ENCODE measurements around the gene ZNF76.
A peak's percentile ranks its signal among the peaks of the same experiment; 100 is the strongest.

ZNF76 gene

GRCh38 chr6:35273822-35274559 lies 14.5 kb downstream of the ZNF76 start:
- no peak for DNase-seq

DNA sequence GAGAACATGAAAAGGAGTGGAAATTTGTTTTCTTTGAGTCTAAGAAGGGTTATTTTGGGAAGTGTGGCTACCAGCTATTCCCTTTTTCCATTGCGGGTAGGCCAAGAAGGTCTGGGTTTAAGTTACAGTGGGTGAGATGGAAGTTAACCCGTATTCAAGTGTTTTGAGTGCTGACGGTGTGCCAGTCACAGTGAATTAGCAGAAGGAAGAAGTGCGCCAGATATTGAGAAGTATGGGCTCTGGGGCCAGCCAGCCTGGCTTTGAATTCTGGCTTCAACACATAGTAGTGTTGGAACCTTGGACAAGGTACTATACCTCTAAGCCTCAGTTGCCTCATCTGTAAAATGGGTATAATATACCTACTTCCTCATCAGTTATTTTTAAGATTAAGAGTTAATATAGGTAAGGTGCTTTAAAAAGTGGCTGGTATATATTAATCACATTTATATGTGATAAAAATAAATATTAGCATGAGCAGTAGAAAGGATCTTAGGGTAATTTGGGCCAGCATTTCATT lies 16.3 kb downstream of the ZNF76 start:
- no peak for DNase-seq

DNA sequence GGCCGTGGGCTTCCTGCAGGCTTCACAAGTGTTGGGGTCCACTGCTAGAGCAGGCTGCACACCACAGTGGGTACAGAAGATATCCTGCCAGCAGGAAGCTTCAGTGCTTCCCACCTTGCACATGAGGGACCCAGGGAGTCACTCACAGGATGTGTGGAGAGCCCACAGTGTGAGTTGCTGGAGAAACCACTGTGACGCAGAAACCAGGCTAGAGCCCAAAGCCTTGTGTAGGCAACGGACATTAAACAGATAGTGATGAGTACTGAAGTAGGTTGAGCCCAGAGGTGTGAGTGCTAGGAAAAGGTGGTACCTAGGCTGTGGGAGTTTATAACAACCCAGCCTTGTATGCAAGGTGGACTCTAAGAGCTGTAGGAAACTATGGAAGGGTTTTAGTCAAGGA lies 19.2 kb downstream of the ZNF76 start:
- no peak for DNase-seq

GRCh38 chr6:35280903-35281302 lies 21.4 kb downstream of the ZNF76 start:
- no peak for DNase-seq

GRCh38 chr6:35282472-35282871 lies 22.9 kb downstream of the ZNF76 start:
- DNase-seq = no peak

- no peak for DNase-seq
Measured at GRCh38 chr6:35283361-35283760, 23.8 kb downstream of the ZNF76 start.

DNA sequence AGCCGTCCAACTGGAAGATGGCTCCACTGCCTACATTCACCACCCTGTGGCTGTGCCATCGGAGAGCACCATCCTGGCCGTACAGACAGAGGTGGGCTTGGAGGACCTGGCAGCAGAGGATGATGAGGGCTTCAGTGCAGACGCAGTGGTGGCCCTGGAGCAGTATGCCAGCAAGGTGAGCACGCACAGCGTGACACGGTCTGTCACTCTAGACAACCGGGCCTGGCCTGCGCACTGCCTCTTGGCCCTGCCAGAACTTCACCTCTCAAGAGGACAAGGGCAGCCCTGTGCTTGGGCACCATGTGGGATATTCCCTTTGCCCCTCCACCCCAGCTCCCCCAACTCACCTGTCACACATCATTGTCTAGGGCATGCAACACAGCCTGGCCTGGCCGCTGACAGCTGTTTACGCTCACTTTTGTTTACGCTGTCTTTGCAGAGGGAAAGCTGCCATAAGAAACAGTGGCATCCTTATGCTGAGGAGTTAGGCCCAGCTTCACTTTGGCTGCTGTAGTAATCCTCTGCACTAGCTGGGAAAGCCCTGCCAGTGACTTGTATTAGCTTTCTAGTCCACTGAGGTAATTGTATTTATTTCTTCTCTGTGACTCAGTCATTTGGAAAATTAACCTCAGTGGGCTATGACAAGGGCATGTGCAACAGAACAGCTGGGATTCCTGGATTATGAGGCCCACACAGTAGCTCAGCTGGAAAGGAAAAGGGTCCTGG lies 28.3 kb downstream of the ZNF76 start:
- DNase-seq = no peak

- DNase-seq = no peak
Measured at GRCh38 chr6:35288834-35289233, 29.3 kb downstream of the ZNF76 start.

- DNase-seq = no peak
Measured at GRCh38 chr6:35291491-35291890, 32.0 kb downstream of the ZNF76 start.

DNA sequence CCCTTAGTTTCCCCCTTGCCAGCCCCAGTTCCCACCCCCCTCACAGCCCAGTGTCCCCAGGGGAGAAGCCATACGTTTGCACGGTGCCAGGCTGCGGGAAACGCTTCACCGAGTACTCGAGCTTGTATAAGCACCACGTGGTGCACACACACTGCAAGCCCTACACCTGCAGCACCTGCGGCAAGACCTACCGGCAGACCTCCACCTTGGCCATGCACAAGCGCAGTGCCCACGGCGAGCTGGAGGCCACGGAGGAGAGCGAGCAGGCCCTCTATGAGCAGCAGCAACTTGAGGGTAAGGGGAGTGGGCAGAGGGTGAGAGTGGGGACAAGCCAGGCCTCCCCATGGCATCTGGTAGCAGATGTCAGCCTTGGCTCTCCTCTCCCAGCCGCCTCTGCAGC lies 33.0 kb downstream of the ZNF76 start:
- DNase-seq = no peak

DNA sequence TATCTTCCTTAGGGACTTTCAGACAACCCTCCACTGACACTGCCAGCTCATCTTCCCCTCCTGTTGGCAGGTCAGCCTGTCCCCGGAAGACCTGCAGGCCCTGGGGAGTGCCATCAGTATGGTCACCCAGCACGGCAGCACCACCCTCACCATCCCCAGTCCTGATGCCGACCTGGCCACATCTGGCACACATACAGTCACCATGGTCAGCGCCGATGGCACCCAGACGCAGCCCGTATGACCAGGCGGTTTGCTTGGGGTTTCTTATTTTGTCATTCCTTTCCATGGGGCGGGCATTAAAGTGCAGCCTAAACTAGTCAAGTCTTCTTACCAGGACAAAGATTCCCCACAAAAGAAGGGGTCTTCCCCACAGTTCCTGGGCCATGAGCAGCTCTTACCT lies 34.1 kb downstream of the ZNF76 start:
- DNase-seq = no peak

- peak; percentile 34 to 46 for DNase-seq
Measured at GRCh38 chr6:35294308-35294945, 34.9 kb downstream of the ZNF76 start.

DNA sequence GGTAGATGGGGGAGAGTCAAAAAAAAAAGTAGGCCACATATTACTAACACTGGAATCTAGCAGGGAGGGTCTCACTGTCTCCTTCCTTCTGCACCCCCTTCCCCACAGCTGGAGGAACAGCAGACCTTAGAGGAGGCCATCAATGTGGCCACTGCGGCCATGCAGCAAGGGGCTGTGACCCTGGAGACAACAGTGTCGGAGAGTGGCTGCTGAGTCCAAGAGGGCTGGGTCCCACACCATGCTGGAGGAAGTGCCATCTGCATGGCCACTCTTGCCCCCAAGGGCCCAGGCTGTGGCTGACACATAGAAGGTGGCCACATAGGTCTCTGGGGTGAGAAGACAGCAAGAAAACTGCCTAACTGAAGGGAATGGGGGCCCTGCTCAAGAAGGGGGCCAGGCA lies 35.5 kb downstream of the ZNF76 start:
- no peak for DNase-seq

DNA sequence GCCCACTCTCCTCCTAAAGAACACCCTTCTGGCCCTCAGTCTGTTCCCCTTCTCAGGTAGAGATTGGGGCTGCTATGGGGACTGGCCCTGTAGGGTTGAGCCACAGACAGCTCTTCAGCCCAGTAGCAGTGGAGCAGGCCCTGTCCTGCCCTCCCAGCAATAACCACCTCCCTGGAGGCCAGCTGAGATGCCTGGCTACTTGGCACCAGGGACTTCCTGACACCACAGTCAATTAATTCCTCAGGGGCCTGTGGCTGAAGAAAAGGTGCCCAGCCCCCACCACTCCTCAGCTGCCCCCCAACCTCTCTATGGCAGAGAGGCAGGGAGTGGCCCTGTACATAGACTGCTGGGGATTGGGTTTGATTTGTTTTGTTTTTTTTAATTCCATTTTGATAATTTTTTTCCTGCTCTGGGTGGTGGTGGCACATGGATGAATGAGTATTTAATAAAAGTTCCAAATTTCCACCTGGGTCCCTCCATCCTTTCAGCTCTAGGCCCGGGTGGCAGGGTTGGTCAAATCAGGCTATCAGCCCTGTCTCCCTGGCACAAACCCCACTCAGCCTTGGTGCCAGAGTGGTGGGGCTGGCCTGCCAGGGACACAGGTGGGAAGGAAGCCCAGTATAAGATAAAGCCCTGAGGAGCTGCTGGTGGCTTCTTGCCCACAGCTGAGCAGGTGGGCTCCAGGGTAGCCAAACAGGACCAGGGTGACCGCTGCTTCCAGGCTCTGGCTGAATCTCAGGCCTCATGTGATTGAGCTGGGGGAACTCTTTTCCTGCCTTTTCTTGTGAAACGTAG lies 36.2 kb downstream of the ZNF76 start:
- no peak for DNase-seq

DNA sequence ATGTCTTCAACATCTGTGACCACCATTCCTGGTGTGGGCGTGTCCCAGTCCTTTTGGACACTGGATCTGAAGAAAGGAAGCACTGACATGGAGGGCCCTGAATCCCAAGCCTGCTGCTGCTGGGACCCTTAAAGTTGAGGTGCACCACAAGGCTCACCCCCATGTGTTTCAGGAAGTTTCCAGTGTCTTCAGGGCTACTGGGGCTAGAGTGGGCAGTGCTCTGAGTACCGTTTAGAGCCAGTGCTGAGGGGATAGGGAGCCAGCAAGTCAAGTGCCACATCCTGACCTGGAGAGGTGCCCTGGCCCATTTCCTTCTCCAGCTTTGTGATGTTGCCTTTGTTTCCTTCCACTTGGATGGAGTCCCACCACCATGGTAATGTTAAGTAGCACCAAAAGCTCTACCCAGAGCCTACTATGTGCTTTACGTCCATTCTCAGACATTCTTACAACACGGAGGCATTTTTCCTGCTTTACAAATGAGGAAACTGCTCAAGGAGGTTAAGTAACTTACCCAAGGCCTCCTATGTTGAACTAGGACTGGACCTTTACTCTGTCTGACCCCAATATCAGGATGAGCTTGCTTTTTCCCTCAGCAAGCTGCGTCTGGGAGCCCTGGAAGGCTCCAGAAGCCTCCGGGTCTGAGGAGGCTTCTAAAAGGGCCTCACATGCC lies 37.5 kb downstream of the ZNF76 start:
- no peak for DNase-seq

- DNase-seq = peak; percentile 84 to 85
Measured at GRCh38 chr6:35297601-35298481, 38.3 kb downstream of the ZNF76 start, which contains the start of gene DEF6. DEF6 (plus strand) TSS chr6:35297818; CDS start chr6:35297857, 39 bp downstream.

- no peak for DNase-seq
Measured at GRCh38 chr6:35298625-35299140, 39.1 kb downstream of the ZNF76 start.

DNA sequence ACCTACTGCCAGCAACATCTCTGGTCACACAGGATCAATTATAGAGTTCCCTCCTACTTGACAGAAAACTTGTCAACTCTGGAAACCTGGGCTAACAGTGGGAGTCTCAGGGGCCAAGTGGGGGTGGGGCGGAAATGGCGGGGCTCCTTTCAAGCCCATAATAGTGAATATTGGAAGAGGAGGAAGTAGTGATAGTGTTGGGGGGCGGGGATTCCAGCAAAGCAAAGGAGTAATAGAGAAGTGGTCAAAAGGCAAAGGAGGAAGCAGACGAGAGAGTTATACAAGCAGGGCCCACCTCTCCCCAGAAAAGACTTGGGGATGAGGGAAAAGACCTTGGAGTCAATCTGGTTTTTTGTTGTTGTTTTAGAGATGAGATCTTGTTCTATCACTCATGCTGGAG lies 40.1 kb downstream of the ZNF76 start:
- DNase-seq = no peak

DNA sequence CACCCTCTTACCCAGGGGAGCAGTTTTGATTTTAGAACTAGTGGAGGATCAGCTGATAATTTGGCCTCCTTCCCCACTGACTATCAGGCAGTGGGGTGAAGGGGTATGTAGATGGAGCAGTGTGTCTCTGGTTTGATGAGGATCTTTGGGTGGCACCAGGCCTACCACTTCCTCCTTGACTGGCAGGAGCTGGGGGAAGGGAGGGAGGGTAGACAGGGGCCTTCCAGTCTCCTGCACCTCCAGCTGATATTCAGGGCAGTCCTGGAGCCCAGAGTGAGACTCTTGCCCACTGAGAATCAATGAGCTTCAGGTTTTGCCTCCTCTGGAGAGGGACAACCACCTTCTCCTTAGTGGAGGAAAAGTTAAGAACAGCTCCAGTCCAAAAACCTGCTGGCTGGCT lies 41.3 kb downstream of the ZNF76 start:
- DNase-seq = peak in 1 of 2 experiments; percentile 33

DNA sequence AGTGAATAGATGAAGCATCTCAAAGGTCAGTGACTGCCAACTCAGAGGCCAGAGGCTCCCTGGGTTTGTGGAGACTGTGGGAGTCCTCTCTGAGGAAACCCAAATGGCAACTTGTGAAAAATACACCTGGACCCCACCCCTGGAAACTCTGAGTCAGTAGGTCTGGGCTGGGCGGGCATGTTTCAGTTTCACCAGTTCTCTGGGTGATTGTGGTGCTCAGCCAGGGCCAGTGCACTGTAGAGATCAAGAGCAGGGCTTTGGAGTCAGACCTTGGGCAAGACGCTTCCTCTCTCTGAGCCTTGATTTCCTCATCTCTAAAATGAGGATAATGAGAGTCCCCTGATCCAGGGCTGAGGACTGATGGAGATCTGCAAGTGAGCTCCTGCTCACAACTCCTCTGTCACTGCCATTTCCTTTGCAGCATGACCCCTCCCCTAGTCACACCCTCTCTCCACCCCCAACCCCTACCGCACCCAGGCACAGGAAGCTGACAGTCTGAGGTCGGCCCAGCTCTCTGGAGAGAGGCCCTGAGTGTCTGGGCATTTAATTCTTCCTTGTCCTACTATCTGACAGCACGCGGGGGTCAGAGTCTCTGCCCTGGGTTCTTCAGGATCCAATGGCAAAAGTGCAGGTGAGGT lies 43.2 kb downstream of the ZNF76 start:
- peak; percentile 85 to 88 for DNase-seq
